HL-60 (cell line): ENCODE data around the gene HVCN1.
"Not testable (repeated sequence)": the region's sequence is repeated elsewhere in the genome, so short reads cannot be mapped to it uniquely, and the experiment has no call there.

Source experiments
- DNase-seq, 2 experiments: peaks; one replicate each; pipeline ENCODE4 v3.0.0-alpha.2; 2010 to 2020; ENCODE audit warnings: low read depth in 1 of 2, low spot score in 1 of 2
- H3K27ac ChIP-seq: fragments of 250-450 bp; sonication (Bioruptor Pico); replicated peaks from 2 replicates; pipeline ENCODE4 v1.5.1; 2020; ENCODE audit warnings: mild to moderate bottlenecking, moderate library complexity
- H3K27me3 ChIP-seq: fragments of 250-450 bp; sonication (Bioruptor Pico); 2 replicates; pipeline ENCODE4 v1.5.1; 2021; ENCODE audit warnings: mild to moderate bottlenecking, moderate library complexity; ENCODE audit not compliant: insufficient read depth, poor library complexity, severe bottlenecking
- H3K4me3 ChIP-seq: replicated peaks from 2 replicates; pipeline ENCODE4 v1.5.1; 2011; ENCODE audit warnings: mild to moderate bottlenecking, control low read depth, low read length; ENCODE audit not compliant: insufficient read depth
- CTCF ChIP-seq: IDR thresholded peaks from one replicate; pipeline ENCODE4 v1.5.1; 2011; ENCODE audit warnings: low read length, control low read depth, inconsistent platforms; ENCODE audit not compliant: insufficient read depth
- GABPA ChIP-seq: IDR thresholded peaks from 2 replicates; pipeline ENCODE4 v1.6.1; 2012; ENCODE audit warnings: low read depth
- POLR2AphosphoS5 ChIP-seq: IDR thresholded peaks from 2 replicates; pipeline ENCODE4 v1.6.1; 2012; ENCODE audit warnings: low read depth
- REST ChIP-seq: IDR thresholded peaks from 2 replicates; pipeline ENCODE4 v1.6.1; 2012; ENCODE audit warnings: low read depth; ENCODE audit not compliant: insufficient replicate concordance
- SPI1 ChIP-seq: IDR thresholded peaks from 2 replicates; pipeline ENCODE4 v1.6.1; 2012; ENCODE audit warnings: low read depth, mild to moderate bottlenecking, borderline replicate concordance

Gene HVCN1

GRCh38 chr12:110613071-110613770 lies 75.7 kb downstream of the HVCN1 start:
- no peaks in the 10 kb centered on the region for H3K27me3 ChIP-seq
- no peak for DNase-seq
- peak overlapping the region; percentile 69 for H3K4me3 ChIP-seq
- TF ChIP-seq SPI1 = no peak
- no peak for TF ChIP-seq REST
- TF ChIP-seq CTCF = no peak
- no peak for TF ChIP-seq GABPA
- no peak for TF ChIP-seq POLR2AphosphoS5
- peak overlapping the region; percentile 56 for H3K27ac ChIP-seq

- TF ChIP-seq POLR2AphosphoS5 (no peak), GABPA (no peak), CTCF (no peak), SPI1 (no peak), REST (no peak)
- DNase-seq = no peak
- no peaks in the 10 kb centered on the region for H3K27me3 ChIP-seq
- peak overlapping the region; percentile 86 for H3K27ac ChIP-seq
- H3K4me3 ChIP-seq = no peak overlapping the region; the same call in 1 of the 2 replicates
These were observed 82.7 kb downstream of the HVCN1 start for GRCh38 chr12:110606253-110606611.

- H3K27ac ChIP-seq = not testable (repeated sequence)
- peak; percentile 49 for TF ChIP-seq CTCF
These were observed 86.7 kb downstream of the HVCN1 start for GRCh38 chr12:110602085-110602814.

More at GRCh38 chr12:110602085-110602814, 86.7 kb downstream of the HVCN1 start:
- DNase-seq = peak in 1 of 2 experiments; percentile 60
- not testable (repeated sequence) for H3K27me3 ChIP-seq, H3K4me3 ChIP-seq
